CD1c-positive myeloid dendritic cell (primary cell): ENCODE results near the gene OR4K13.

ENCODE experiments used
- DNase-seq: peaks from one replicate; pipeline ENCODE4 v3.0.0-alpha.2; 2016; ENCODE audit errors: extremely low spot score

OR4K13 gene, protein sequence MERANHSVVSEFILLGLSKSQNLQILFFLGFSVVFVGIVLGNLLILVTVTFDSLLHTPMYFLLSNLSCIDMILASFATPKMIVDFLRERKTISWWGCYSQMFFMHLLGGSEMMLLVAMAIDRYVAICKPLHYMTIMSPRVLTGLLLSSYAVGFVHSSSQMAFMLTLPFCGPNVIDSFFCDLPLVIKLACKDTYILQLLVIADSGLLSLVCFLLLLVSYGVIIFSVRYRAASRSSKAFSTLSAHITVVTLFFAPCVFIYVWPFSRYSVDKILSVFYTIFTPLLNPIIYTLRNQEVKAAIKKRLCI

GRCh38 chr14:20035938-20036337 is at the start of gene OR4K13:
TSS of gene OR4K13 (minus strand) at chr14:20036038. CDS start at chr14:20034758, 1,280 bp downstream.
- DNase-seq, result no peak

GRCh38 chr14:20059745-20060144 is 23.9 kb upstream of the OR4K13 start, which contains the start of gene OR4L1:
TSS of gene OR4L1 (plus strand) at chr14:20060045. CDS start at chr14:20060045, 0 bp downstream.
- DNase-seq, result no peak

GRCh38 chr14:20048202-20048601 is 12.4 kb upstream of the OR4K13 start:
- no peak for DNase-seq

DNA sequence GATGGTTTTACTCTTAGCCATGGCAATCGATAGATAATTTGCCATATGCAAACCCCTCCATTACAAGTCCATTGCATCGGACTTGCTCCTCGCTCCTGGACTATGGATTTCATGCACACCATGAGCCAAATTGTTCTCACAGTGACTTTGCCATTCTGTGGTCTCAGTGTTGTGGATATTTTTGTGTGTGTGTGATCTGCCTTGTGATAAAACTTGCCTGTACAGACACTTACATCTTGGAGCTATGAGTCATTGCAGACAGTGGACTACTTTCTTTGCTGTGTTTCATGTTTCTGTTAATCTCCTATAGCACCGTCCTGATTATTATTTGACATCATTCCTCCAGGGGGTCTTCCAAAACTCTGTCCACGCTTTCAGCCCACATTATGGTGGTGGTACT is 8.4 kb upstream of the OR4K13 start:
- no peak for DNase-seq

DNA sequence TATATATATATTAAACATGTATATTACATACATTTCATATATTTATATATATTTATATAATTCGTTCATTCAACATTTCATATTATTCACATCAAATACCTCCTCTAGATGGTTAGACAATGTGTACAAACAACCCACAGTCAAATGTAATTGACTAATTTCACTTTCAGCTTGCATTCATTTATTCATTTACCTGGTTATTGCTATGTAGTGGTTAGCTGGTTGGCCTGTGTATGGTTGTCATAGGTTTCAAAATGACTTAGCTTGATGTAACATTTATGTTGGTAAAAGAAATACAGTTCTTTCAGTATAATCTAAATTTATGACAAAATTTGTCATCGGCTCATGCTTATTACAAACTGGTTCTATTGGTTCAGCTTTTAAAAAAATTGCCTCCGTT is 389 bp downstream of the OR4K13 start:
- no peak for DNase-seq

GRCh38 chr14:20031058-20031457 is 4.8 kb downstream of the OR4K13 start:
- no peak for DNase-seq

DNA sequence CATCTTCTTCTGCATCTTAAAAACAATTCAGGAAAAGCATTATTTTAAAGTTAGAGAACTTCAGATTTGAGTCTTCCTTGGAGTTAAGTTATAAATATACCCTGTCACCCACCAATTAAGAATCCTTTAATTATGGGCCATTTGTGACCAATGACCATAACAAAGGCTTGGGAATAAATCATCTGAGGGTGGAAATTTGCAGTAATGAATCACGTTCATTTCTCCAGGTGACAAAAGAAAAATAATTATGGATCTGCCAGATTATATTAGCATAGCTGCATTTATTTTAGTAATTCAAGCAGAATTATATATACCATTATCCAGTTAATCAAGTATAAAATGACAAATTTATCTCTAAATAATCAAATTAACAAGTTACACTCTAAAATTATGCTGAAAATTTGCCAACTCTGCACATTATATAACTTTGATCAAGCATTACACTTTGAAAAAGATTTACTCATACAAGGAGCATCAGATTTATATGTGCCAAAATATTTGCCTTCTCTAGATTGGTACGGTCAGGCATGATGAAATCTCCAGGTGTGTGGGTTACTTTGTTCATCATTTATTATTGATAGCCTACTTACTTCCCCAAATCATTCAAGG is 16.5 kb downstream of the OR4K13 start, which contains the start of gene OR4K14:
Gene OR4K14 (minus strand): TSS at position 51 of the 609 bp plus-strand sequence. CDS start 4,114 bp downstream, outside the sequence.
- DNase-seq, result no peak

GRCh38 chr14:20008156-20008555 is 27.7 kb downstream of the OR4K13 start:
- DNase-seq, result no peak

DNA sequence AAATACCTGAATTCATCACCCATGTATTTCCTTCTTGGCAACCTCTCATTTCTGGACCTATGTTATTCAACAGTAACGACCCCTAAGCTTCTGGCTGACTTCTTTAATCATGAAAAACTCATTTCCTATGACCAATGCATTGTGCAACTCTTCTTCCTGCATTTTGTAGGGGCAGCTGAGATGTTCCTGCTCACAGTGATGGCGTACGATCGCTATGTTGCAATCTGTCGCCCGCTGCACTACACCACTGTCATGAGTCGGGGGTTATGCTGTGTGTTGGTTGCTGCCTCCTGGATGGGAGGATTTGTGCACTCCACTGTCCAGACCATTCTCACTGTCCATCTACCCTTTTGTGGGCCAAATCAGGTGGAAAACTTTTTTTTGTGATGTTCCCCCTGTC is 33.5 kb downstream of the OR4K13 start:
- DNase-seq, result no peak

GRCh38 chr14:20001863-20002262 is 34.0 kb downstream of the OR4K13 start, which contains the start of gene OR4Q2:
TSS of gene OR4Q2 (plus strand) at chr14:20002163.
- DNase-seq, result no peak

DNA sequence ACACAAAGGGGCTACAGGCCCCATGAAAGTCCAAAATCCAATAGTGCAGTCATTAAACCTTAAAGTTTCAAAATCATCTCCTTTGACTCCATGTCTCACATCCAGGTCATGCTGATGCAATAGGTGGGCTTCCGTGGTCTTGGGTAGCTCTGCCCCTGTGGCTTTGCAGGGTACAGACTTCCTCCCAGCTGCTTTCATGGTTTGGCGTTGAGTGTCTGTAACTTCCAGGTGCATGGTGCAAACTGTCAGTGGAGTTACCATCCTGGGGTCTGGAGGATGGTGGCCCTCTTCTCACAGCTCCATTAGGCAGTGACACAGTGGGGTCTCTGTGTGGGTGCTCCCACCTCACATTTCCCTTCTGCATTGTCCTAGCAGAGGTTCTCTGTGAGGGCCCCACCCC is 42.4 kb downstream of the OR4K13 start:
- no peak for DNase-seq
